ENCODE results near the gene CIT. TPM values are rescaled to one million over a fixed set of nuclear protein-coding genes. Genes with fewer than 3 reads are reported as not detected.

The CIT gene
- total and polyA plus RNA-seq, 9 donors, result 0.39 to 3.6 (median 1.7) TPM

DNA sequence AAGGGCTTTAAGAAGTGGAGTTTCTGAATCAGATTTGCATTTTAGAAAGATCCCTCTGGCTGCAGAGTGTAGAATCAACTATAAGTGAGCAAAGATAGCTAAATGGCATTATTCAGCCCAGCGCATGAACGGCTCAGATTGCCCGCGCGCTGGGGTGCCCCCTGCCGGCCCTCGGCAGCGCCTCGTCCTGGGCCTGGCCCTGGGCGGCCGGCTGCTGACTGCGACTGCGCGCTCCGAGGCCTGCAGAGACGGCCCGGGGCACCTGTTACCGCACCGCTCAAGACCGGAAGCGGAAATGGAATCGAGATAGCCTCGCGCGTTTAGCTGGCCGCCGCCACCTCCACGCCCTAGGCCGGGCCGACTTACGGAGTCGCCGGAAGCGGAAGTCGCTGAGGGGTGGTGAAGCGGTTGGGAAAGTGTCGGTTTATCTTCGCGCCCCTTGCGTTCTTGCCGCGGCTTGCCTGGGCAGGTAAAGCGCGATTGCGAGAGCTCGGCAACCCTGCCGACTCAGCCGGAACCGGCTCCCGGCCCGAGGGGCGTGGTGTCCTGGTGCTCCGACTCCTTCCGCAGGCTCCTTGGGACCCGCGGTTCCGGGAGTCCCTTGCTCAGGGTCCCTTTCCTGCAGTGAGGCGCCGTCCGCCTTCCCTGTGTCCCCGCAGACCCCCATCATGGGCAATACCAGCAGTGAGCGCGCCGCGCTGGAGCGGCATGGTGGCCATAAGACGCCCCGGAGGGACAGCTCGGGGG is 209.4 kb downstream of the CIT start, which contains the start of gene PRKAB1:
Gene PRKAB1, plus strand, starts transcription at position 557 of the 747 bp plus-strand sequence. Its CDS starts 112 bp downstream, at position 669.
- H3K27ac ChIP-seq, result peak within 1 kb of the TSS; percentile 51 to 85
- intact Hi-C loops (cut with DNase I), result no loop called here
- WGBS, 3 donors, result 0 to 1% (median 0%) methylated on average over 69 of the region's 69 CpGs
- H3K4me3 ChIP-seq, result peak within 1 kb of the TSS; percentile 94
- TF ChIP-seq EP300 (IDR thresholded peaks at IDR 0.05) (no peak), POLR2A (IDR thresholded peaks at IDR 0.05) (no peak)
- TF ChIP-seq, protein P1, sequence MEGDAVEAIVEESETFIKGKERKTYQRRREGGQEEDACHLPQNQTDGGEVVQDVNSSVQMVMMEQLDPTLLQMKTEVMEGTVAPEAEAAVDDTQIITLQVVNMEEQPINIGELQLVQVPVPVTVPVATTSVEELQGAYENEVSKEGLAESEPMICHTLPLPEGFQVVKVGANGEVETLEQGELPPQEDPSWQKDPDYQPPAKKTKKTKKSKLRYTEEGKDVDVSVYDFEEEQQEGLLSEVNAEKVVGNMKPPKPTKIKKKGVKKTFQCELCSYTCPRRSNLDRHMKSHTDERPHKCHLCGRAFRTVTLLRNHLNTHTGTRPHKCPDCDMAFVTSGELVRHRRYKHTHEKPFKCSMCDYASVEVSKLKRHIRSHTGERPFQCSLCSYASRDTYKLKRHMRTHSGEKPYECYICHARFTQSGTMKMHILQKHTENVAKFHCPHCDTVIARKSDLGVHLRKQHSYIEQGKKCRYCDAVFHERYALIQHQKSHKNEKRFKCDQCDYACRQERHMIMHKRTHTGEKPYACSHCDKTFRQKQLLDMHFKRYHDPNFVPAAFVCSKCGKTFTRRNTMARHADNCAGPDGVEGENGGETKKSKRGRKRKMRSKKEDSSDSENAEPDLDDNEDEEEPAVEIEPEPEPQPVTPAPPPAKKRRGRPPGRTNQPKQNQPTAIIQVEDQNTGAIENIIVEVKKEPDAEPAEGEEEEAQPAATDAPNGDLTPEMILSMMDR (IDR thresholded peaks at IDR 0.05), result peak; percentile 78 to 87 (median 82)
- H3K9me3 ChIP-seq, result no peaks in the 10 kb centered on the region
- DNase-seq, result peak; percentile 93 to 96 (median 94)
- H3K4me1 ChIP-seq (ENCODE audit: insufficient read depth), result peaks cover 3% of the 10 kb centered on the region
- no peaks in the 10 kb centered on the region for H3K36me3 ChIP-seq
- H3K27me3 ChIP-seq, result no peaks in the 10 kb centered on the region

DNA sequence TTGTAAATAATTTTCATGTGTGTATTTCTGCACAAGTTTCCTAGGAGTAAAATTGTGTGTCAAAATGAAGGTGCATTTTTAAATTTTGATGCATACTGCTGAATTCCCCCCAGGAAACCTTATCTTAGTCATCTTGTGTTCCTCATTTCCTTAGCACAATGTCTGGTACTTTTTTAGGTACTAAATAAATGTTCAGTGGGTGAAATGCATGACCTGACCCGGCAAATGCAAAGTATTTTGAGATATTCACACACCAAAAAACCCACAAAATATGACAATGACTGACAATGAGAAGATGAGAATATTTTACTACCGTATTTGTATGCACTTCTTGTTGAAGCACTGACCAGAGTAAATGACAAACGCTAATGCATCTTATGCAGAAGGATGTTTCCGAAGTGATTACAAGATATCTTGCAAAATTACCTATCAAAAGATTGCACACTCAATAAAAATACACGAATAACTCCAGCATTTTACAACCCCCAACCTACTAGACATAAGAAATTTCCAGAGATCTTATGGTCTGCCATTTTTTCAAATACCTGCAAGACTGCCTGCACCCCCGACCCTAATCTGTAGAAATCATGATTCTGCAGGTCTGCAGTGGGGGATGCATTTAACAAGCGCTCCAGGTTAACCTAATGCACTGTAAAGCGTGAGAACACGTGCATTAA is 210.1 kb downstream of the CIT start:
- Histone ChIP-seq H3K9me3 (no peaks in the 10 kb centered on the region), H3K4me3 (peak overlapping the region; percentile 94), H3K27me3 (no peaks in the 10 kb centered on the region), H3K36me3 (no peaks in the 10 kb centered on the region), H3K4me1 (ENCODE audit: insufficient read depth) (peaks cover 3% of the 10 kb centered on the region), H3K27ac (no peak overlapping the region)
- intact Hi-C loops (cut with DNase I), result no loop called here
- no peak for TF ChIP-seq POLR2A (IDR thresholded peaks at IDR 0.05)
- TF ChIP-seq, protein P1 (IDR thresholded peaks at IDR 0.05), result no peak
- no peak for TF ChIP-seq EP300 (IDR thresholded peaks at IDR 0.05)
- WGBS, 3 donors, result 8 to 17% (median 11%) methylated on average over 9 of the region's 9 CpGs
- DNase-seq, result no peak

DNA sequence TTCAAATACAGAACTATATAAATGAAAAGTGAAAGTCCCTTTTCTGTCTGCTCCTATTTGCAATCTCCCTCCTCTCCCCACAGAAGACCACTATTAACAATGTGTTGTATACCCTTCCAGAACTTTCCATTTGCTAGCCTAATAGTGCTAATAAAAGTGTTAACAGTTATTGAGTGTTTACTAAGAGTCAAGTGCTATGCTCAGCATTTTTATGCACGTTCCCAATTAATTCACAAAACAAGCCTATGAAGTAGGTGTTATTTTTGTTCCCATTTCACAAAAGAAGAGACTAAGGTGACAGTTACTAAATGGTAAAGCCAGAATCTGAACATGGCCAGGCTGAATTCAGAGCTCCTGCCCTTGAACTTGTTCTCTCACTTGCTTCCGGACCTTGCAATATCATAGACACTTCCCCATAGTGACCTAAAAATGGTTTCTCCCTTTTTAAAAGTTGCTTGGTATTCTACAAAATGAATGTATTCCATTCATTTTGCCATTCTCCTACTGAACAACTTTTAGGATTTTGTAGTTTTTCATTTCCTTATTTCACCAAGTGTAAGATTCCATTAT is 210.8 kb downstream of the CIT start:
- 40 to 67% (median 43%) methylated on average over 2 of the region's 2 CpGs for WGBS, 3 donors
- H3K27ac ChIP-seq, result no peak overlapping the region
- no peaks in the 10 kb centered on the region for H3K27me3 ChIP-seq
- H3K4me3 ChIP-seq, result no peak overlapping the region
- no peak for DNase-seq
- no peaks in the 10 kb centered on the region for H3K36me3 ChIP-seq
- H3K4me1 ChIP-seq (ENCODE audit: insufficient read depth), result peaks cover 3% of the 10 kb centered on the region
- H3K9me3 ChIP-seq, result no peaks in the 10 kb centered on the region
- no peak for TF ChIP-seq POLR2A (IDR thresholded peaks at IDR 0.05)
- TF ChIP-seq, protein P1 (IDR thresholded peaks at IDR 0.05), result no peak
- TF ChIP-seq EP300 (IDR thresholded peaks at IDR 0.05), result no peak
- intact Hi-C loops (cut with DNase I), result no loop called here

DNA sequence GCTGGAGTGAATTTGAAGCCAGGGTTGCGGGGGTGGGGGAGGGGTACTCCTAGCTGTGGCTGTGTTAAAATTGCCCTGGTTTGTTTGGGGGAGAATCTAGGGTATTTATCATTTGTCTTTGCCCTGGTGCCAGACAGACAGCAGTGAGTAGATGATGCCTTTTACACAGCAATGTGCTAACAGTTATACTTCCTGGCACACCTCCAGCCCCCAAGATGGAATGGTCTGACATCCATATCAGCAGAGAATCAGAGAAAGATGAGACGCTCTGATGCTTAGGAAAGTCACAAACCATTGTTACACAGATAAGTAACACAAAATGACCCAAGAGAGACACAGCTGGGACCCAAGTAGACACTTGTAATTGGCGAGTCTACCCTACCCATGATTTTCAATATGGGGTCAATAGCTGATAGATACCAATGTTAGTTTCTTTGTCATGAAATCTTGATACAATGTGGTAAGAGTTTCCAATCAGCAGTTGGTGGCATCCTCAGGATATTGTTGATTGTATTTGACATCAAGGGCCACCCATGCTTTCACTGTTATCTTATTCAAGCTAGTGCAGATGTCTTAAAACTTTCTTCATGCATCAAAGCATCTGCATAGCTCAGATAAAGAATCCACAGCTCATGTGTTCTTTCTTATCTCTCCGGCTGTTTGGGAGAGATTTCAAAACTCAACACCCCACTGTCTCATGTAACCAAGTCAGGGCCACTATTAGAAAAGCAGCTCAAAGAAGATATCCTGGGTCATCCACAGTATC is 211.8 kb downstream of the CIT start:
- Histone ChIP-seq H3K4me3 (no peak overlapping the region), H3K9me3 (no peaks in the 10 kb centered on the region), H3K27ac (no peak overlapping the region), H3K4me1 (ENCODE audit: insufficient read depth) (peaks cover 3% of the 10 kb centered on the region), H3K27me3 (no peaks in the 10 kb centered on the region), H3K36me3 (no peaks in the 10 kb centered on the region)
- no peak for TF ChIP-seq POLR2A (IDR thresholded peaks at IDR 0.05)
- no peak for DNase-seq
- WGBS, 3 donors, result 78 to 90% (median 85%) methylated on average over 4 of the region's 4 CpGs
- intact Hi-C loops (cut with DNase I), result no loop called here
